ENCODE data around the gene CBLB. TPM values are rescaled to one million over a fixed set of nuclear protein-coding genes. Genes with fewer than 3 reads are reported as not detected.

Gene CBLB
- total RNA-seq, 1 donor from 2014 or later, result 46.7 TPM

DNA sequence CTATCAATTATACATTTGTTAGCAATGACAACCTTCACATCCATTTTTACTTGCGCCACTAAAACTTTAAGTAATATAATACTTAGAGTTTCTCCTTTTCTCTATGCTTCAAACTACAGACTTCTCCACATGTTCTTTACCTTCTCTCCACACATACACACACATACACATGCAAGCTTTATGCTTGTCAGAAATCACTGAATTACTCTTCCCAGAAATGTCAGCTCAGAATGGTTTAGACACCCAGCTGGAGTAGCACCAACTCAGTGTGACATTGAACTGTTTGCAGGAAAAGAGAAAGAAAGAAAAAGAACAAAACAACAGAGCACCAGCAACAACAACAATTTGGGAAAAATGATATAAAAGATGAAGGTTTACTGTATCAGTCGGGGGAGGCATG lies 20.9 kb downstream of the CBLB start:
- Histone ChIP-seq H3K27ac (replicated peaks) (peak overlapping the region; percentile 77), H3K27me3 (ENCODE audit: low read depth) (no peaks in the 10 kb centered on the region), H3K9me3 (replicated peaks) (no peaks in the 10 kb centered on the region), H3K36me3 (peaks cover 22% of the 10 kb centered on the region), H3K4me3 (peak overlapping the region; percentile 14), H3K4me1 (peaks cover 96% of the 10 kb centered on the region)
- no peak for DNase-seq
- intact Hi-C loops (cut with micrococcal nuclease), result no loop called here
- TF ChIP-seq, protein P1, sequence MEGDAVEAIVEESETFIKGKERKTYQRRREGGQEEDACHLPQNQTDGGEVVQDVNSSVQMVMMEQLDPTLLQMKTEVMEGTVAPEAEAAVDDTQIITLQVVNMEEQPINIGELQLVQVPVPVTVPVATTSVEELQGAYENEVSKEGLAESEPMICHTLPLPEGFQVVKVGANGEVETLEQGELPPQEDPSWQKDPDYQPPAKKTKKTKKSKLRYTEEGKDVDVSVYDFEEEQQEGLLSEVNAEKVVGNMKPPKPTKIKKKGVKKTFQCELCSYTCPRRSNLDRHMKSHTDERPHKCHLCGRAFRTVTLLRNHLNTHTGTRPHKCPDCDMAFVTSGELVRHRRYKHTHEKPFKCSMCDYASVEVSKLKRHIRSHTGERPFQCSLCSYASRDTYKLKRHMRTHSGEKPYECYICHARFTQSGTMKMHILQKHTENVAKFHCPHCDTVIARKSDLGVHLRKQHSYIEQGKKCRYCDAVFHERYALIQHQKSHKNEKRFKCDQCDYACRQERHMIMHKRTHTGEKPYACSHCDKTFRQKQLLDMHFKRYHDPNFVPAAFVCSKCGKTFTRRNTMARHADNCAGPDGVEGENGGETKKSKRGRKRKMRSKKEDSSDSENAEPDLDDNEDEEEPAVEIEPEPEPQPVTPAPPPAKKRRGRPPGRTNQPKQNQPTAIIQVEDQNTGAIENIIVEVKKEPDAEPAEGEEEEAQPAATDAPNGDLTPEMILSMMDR (IDR thresholded peaks at IDR 0.05; ENCODE audit: borderline replicate concordance), result no peak

DNA sequence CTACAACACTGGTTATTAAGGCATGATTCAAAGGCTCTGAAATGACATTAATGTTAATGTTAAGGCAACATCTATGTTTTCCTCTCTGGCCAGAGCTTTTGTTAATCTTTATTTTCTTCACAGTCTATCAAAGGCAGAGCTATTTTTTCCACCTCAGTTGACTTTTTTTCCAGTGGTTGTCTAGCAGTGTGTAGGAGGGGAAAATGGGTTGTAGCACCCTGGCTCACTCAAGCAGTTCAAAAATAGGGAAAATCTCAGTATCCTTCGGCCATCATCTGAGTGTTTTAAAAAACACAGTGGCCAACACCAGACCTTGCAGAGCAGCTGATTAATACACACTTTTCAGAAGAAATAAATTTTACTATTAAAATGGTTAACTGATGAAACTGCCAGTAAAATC lies 21.4 kb downstream of the CBLB start:
- H3K27me3 ChIP-seq (ENCODE audit: low read depth), result no peaks in the 10 kb centered on the region
- peak overlapping the region; percentile 77 for H3K27ac ChIP-seq (replicated peaks)
- H3K36me3 ChIP-seq, result peaks cover 20% of the 10 kb centered on the region
- TF ChIP-seq, protein P1 (IDR thresholded peaks at IDR 0.05; ENCODE audit: borderline replicate concordance), result no peak
- intact Hi-C loops (cut with micrococcal nuclease), result no loop called here
- no peaks in the 10 kb centered on the region for H3K9me3 ChIP-seq (replicated peaks)
- peak overlapping the region; percentile 14 for H3K4me3 ChIP-seq
- peaks cover 99% of the 10 kb centered on the region for H3K4me1 ChIP-seq
- DNase-seq, result no peak

DNA sequence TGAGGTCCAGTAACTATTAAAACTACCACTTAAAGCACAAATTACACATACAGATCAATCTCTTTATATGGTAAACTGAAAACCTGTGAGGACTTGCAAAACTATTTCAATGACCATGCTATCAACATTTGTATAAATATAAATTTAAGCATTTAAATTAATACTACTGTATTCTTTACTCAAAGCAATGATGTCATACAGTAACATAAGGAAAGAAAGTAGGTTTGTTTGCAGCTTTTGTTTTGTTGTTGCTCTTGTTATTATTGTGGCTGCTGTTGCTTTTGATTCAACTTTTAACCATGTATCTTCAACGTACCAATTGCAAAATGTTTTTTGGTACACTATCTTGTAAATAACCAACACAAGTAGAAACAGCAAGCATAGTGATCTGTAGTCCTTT lies 22.0 kb downstream of the CBLB start:
- peaks cover 20% of the 10 kb centered on the region for H3K36me3 ChIP-seq
- no peaks in the 10 kb centered on the region for H3K27me3 ChIP-seq (ENCODE audit: low read depth)
- no peak overlapping the region for H3K4me3 ChIP-seq
- TF ChIP-seq, protein P1 (IDR thresholded peaks at IDR 0.05; ENCODE audit: borderline replicate concordance), result no peak
- peak overlapping the region; percentile 77 for H3K27ac ChIP-seq (replicated peaks)
- DNase-seq, result no peak
- intact Hi-C loops (cut with micrococcal nuclease), result no loop called here
- no peaks in the 10 kb centered on the region for H3K9me3 ChIP-seq (replicated peaks)
- peaks cover 99% of the 10 kb centered on the region for H3K4me1 ChIP-seq

DNA sequence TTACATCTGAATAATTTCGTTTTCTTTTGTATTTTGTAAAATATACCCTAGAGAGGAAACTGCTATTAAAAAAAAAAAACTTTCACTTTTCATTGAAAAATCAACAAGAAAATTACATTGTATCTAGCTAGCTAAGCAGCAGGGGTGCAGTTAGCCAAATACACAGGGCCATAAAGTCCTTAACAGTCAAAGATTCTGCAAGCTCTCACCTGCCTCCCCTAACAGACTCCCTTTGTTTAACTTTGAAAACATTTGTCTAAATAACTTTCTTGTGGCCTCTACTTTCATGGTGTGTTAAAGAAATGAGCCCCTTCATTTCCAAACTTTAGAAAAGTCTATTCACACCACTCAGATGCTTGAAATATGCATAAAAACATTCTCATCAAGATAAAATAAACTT lies 23.3 kb downstream of the CBLB start:
- Histone ChIP-seq H3K4me1 (peaks cover 86% of the 10 kb centered on the region), H3K9me3 (replicated peaks) (no peaks in the 10 kb centered on the region), H3K27me3 (ENCODE audit: low read depth) (no peaks in the 10 kb centered on the region)

DNA sequence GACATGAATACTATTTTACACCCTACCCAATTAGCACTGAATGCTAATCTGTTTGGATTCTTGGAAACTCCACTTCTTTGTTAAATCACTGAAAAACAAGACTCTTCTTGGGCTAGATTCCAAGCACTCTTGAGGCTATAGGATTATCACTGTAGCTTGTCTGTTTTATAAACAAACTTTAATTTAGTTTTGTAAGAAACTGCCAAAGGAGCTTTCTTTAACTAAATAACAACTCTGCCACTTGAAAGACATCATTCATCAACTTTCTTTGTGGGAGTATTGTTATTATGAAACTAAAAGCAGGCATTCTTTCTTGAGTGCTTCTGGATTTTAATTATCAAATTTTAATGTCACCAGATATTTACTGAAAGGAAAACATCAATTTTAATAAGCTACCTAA lies 24.1 kb downstream of the CBLB start:
- TF ChIP-seq, protein P1 (IDR thresholded peaks at IDR 0.05; ENCODE audit: borderline replicate concordance), result no peak
- intact Hi-C loops (cut with micrococcal nuclease), result no loop called here
- H3K27ac ChIP-seq (replicated peaks), result peak overlapping the region; percentile 77
- no peak overlapping the region for H3K4me3 ChIP-seq
- no peaks in the 10 kb centered on the region for H3K27me3 ChIP-seq (ENCODE audit: low read depth)
- H3K4me1 ChIP-seq, result peaks cover 84% of the 10 kb centered on the region
- no peaks in the 10 kb centered on the region for H3K9me3 ChIP-seq (replicated peaks)
- peaks cover 11% of the 10 kb centered on the region for H3K36me3 ChIP-seq
- no peak for DNase-seq

More for the DNA sequence above, 23.3 kb downstream of the CBLB start:
- peaks cover 12% of the 10 kb centered on the region for H3K36me3 ChIP-seq
- intact Hi-C loops (cut with micrococcal nuclease), result no loop called here
- TF ChIP-seq, protein P1 (IDR thresholded peaks at IDR 0.05; ENCODE audit: borderline replicate concordance), result no peak
- peak overlapping the region; percentile 77 for H3K27ac ChIP-seq (replicated peaks)
- DNase-seq, result no peak
- no peak overlapping the region for H3K4me3 ChIP-seq
